BJ (cell line): Measurements from ENCODE around the gene ADARB2. TPM values are rescaled to one million over a fixed set of nuclear protein-coding genes. Genes with fewer than 3 reads are reported as not detected.

Experiments
- CTCF ChIA-PET: fragments of 350-600 bp; formaldehyde crosslinking; extraction: SDS; loops from one replicate; lab custom pipeline; 2021; ENCODE audit warnings: antibody characterized with exemption, inconsistent platforms; lab: Yijun Ruan, JAX
- POLR2A ChIA-PET: fragments of 300-600 bp; sonication (Branson Sonifier 250); formaldehyde crosslinking; extraction: SDS; loops from one replicate; lab custom pipeline; 2021; ENCODE audit warnings: antibody characterized with exemption; lab: Charles Lee
- DNase-seq: peaks from one replicate; pipeline ENCODE4 v3.0.0-alpha.2; 2011; ENCODE audit warnings: low read depth
- H3K27me3 ChIP-seq: 2 replicates; pipeline ENCODE4 v1.6.0; 2011; ENCODE audit warnings: low read length; ENCODE audit not compliant: control insufficient read depth, insufficient read depth
- H3K36me3 ChIP-seq: 2 replicates; pipeline ENCODE4 v1.5.1; 2011; ENCODE audit warnings: low read length; ENCODE audit not compliant: control insufficient read depth, insufficient read depth
- H3K4me3 ChIP-seq: 2 replicates; pipeline ENCODE4 v1.5.1; 2011; ENCODE audit warnings: low read depth, mild to moderate bottlenecking, control low read depth, low read length
- polyA plus RNA-seq: library from polyadenylated mRNA; depleted of rRNA; stranded (reverse); fragments of >200 nt; gene quantifications from 2 replicates; pipeline ENCODE4 v1.2.3, GENCODE V29; 2011
- TF ChIP-seq, protein P1 (sequence below): IDR thresholded peaks from 2 replicates; pipeline ENCODE4 v1.5.1; 2011; ENCODE audit warnings: low read depth, mild to moderate bottlenecking, control low read depth, inconsistent platforms, low read length, moderate library complexity; ENCODE audit not compliant: insufficient read depth

The ADARB2 gene
- polyA plus RNA-seq, 1 experiment = not detected

DNA sequence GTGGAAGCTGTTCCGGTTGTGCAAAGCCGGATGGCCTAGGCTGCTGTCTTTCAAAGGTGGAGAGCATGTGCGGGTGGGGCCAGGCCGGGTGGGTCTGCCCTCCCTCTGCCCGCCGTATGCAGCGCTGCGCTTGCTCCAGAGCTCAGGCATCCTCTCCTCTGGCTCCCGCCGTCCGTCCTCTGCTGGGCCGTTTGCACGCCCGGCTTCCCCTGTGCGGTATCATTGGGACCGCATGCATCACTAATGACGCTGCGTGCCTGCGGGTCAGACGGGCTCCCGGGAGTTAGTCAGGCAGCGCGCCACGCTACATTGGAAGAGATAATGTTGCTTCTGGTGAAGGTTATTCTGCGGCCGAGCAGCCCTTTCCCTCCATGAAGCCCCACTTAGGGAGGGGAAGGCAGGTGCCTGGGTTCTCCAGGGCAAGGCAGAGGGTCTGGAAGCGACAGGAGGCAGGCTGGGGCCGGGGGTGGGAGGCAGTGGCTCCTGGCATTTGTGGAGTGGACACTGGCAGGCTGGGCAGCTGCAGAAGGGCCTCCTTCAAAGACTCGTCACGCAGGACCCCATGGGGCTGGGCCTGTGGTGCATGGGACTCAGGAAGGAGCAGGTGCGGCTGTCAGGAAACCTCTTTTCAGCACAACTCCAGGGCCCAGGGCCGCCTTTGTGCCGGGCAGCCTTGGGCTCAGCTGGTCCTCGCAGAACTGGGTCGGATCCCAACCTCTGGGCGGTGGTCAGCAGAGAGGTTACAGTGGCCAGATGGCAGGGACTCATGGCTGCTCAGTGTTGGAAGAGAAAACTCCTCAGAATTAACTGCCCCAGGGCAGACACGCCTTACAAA, 362.6 kb downstream of the ADARB2 start:
- no peak overlapping the region for H3K4me3 ChIP-seq
- no peaks in the 10 kb centered on the region for H3K36me3 ChIP-seq
- ChIA-PET CTCF (no interaction called here), POLR2A (no interaction called here)
- no peaks in the 10 kb centered on the region for H3K27me3 ChIP-seq
- TF ChIP-seq, protein P1, sequence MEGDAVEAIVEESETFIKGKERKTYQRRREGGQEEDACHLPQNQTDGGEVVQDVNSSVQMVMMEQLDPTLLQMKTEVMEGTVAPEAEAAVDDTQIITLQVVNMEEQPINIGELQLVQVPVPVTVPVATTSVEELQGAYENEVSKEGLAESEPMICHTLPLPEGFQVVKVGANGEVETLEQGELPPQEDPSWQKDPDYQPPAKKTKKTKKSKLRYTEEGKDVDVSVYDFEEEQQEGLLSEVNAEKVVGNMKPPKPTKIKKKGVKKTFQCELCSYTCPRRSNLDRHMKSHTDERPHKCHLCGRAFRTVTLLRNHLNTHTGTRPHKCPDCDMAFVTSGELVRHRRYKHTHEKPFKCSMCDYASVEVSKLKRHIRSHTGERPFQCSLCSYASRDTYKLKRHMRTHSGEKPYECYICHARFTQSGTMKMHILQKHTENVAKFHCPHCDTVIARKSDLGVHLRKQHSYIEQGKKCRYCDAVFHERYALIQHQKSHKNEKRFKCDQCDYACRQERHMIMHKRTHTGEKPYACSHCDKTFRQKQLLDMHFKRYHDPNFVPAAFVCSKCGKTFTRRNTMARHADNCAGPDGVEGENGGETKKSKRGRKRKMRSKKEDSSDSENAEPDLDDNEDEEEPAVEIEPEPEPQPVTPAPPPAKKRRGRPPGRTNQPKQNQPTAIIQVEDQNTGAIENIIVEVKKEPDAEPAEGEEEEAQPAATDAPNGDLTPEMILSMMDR = no peak
- DNase-seq = no peak

DNA sequence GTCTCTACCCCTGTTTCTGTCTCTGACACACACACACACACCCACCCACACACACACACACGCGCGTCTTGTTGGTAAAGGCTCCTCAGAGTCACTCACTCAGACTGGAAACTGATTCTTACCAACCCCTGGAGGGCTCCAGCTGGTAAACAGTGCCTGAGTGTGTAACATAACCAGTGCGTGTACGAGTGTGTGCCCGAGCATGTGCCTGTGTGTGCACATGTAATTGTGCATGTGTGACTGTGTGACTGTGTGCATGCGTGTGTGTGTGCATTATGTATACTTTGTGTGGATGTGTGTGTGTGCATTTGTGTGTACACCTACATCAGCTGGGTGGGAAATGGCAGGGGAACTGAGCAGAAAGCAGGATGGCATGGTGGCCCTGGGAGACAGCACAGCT, 364.0 kb downstream of the ADARB2 start:
- ChIA-PET CTCF (no interaction called here), POLR2A (no interaction called here)

DNA sequence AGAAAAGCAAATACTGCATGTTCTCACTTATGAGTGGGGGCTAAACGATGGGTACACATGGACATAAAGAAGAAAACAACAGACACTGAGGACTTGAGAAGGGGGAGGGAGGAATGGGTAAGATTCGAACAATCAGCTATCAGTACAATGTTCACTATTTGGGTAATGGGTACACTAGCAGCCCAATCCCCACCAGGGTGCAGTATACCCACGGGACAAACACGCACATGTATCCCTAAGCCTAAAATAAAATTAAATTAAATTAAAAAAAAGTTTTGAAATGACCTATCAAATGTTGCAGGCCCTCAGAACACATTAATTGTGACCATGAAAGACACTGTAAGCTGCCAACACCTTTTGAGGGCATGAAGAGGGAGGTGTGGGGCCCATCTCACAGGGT, 365.1 kb downstream of the ADARB2 start:
- POLR2A ChIA-PET = no interaction called here
- Histone ChIP-seq H3K27me3 (no peaks in the 10 kb centered on the region), H3K4me3 (no peak overlapping the region), H3K36me3 (no peaks in the 10 kb centered on the region)
- no peak for DNase-seq
- CTCF ChIA-PET = no interaction called here
- TF ChIP-seq, protein P1 = no peak

More for the DNA sequence above, 364.0 kb downstream of the ADARB2 start:
- no peak for DNase-seq
- TF ChIP-seq, protein P1 = no peak
- no peak overlapping the region for H3K4me3 ChIP-seq
- H3K36me3 ChIP-seq = no peaks in the 10 kb centered on the region
- no peaks in the 10 kb centered on the region for H3K27me3 ChIP-seq

DNA sequence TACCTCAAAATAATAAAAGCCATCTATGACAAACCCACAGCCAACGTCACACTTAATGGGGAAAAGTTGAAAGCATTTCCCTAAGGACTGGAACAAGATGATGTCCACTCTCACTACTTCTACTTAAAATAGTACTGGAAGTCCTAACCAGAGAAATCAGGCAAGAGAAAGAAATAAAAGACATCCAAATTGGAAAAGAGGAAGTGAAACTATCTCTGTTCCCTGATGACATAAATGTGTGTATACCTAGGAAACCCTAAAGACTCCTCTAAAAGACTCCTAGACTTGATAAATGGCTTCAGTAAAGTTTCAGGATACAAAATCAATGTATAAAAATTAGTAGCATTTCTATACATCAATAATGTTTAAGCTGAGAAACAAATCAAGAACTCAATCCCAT, 367.0 kb downstream of the ADARB2 start:
- CTCF ChIA-PET = no interaction called here
- Histone ChIP-seq H3K27me3 (no peaks in the 10 kb centered on the region), H3K4me3 (no peak overlapping the region), H3K36me3 (no peaks in the 10 kb centered on the region)
- no peak for DNase-seq
- TF ChIP-seq, protein P1 = no peak
- POLR2A ChIA-PET = no interaction called here

DNA sequence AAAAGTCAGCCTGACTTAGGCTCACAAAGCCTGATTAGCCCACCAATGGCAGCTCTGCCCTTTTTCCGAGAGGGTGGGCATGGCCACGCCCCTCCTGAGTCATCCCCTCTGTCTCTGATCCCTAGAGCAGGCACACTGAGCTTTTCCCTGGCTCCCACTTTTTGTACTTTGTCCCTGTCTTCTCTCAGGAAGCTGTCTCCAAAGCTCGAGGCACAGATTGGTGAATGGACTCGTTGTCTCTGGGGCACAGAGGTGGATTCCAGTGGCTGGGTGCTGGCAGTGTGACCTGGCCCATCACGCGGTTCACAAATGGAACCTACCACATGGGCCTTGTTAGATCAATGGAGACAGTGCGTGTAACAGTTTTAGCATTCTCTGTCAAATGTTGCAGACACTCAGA, 367.7 kb downstream of the ADARB2 start:
- H3K4me3 ChIP-seq = no peak overlapping the region
- CTCF ChIA-PET = no interaction called here
- POLR2A ChIA-PET = no interaction called here
- no peaks in the 10 kb centered on the region for H3K36me3 ChIP-seq
- H3K27me3 ChIP-seq = no peaks in the 10 kb centered on the region
- TF ChIP-seq, protein P1 = no peak
- no peak for DNase-seq
